Stimulated activated CD8-positive, alpha-beta memory T cell treated with anti-CD3 and anti-CD28 coated beads, Interleukin-4, amount 100 ng/mL, for 1 hour (primary cell): ENCODE data around the gene ATP13A1.
"Not testable (repeated sequence)": the region's sequence is repeated elsewhere in the genome, so short reads cannot be mapped to it uniquely, and the experiment has no call there.

Source experiments
- DNase-seq, 2 donors: peaks; one replicate each; pipeline ENCODE4 v3.0.0-alpha.2; 2020; ENCODE audit warnings: low read depth in 2 of 2, low spot score in 1 of 2

The ATP13A1 gene

GRCh38 chr19:19665420-19665948 is 2.0 kb upstream of the ATP13A1 start:
- not testable (repeated sequence) for DNase-seq

DNA sequence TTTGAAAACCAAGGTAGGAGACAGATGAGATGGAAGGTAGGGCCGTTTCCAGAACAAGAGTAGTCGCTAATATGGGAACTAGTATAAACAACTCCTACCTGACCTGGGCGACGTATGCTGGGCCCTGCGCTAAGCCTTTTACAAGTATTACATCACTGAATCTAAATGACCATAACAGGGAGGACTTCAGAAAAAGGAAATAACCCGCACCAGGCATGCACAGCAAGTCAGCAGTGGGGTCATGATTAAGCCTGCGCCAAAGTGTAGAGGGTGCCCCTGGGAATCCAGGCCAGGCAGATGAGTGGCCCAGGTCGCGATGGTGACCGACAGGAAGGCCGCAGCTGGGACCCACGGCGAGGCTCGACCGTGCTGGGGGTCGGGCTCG is 613 bp downstream of the ATP13A1 start:
- no peak for DNase-seq

DNA sequence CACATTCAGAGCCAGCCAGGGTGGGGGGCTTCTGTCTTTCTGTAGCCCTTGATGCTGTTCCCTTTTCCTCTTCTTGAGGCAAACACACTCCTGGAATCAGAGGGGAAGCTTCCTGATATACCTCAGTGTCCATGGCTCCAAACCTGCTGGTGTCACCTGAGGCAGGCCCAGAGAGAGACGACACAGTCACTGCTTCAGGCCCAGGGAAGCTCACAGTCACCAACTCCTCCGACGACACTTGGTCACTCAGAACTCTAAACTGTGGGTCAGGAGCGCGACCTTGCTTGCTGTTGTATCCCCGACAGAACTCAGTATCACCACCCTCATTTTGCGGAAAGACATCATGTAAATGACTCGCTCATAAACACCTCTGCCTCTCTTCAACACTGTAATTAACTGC is 1.1 kb downstream of the ATP13A1 start:
- DNase-seq = no peak

DNA sequence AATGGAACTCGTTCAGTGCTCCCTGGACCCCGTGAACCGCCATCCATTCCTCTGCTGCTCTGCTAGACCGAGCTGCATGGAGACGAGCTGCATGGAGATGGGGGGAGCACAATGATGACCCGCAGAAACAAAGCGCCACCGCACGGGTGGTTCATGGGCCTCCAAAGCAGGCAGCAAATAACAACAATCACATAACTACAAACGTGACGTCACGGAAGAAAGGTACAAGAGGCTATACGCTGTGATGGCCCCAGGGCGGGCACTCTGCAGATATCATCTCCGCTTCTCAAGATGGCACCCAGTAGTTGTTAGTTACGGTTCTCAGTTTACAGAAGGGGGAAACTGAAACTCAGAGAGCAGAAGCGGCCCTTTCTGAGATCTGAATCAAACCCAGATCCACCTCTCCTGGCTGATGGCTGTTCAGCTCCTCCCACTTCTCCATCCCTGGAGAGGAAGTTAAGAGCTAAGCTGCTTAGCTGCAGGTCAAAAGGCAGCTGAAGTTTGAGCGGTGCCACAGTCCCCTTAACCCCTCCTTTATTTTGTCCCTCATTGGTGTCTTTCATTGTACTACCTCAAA is 1.7 kb downstream of the ATP13A1 start:
- no peak for DNase-seq

GRCh38 chr19:19661141-19661674 is 2.3 kb downstream of the ATP13A1 start:
- DNase-seq = no peak

DNA sequence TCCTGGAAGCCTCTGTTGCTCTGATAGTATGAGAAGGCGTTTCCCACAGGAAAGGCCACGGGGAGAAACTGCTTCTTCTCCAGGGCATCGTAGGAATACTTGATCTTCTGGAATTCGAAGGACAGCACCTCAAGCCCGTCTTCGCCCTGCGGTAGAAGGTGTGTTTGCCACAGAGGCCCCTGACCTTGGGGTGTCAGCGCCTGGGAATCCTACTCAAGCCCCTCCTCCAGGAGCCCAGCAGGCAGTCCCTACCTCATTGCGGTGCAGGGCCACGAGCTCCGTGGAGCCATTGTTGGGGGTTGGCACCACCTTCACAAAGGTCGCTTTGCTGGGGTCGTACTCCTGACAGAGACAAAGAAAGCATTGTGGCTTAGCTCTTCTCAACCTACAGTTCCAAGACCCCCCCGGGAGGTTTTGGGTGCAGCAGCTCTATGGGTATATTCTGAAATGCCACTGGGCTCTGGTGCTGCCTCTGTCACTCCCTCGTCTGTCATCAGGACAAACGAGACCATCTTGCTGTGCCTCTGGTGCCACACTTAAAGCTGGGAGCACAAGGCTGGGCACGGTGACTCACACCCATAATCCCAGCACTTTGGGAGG is 3.7 kb downstream of the ATP13A1 start:
- DNase-seq = no peak

DNA sequence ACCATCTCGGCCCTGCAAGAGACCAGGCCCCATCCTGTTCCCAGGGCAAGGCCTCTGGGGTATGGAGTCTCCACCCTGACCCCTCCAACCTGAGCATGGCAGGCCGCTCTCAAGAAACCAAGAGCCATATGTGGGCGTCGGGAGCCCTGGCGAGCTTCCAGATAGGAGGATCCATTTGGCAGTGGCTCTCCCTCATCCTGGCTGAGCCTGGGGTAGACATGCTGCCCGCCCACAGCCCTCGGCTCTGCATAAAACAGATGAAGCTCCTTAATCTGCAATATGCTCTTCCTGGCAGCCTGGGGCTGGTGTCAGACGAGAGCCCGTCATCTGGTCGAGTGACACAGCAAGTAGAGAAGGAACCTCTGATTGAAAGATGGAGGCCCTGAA is 6.1 kb downstream of the ATP13A1 start:
- DNase-seq = no peak

- no peak for DNase-seq
Observed at GRCh38 chr19:19656451-19657396, 6.8 kb downstream of the ATP13A1 start.

GRCh38 chr19:19655641-19656343 is 7.7 kb downstream of the ATP13A1 start:
- DNase-seq = no peak

DNA sequence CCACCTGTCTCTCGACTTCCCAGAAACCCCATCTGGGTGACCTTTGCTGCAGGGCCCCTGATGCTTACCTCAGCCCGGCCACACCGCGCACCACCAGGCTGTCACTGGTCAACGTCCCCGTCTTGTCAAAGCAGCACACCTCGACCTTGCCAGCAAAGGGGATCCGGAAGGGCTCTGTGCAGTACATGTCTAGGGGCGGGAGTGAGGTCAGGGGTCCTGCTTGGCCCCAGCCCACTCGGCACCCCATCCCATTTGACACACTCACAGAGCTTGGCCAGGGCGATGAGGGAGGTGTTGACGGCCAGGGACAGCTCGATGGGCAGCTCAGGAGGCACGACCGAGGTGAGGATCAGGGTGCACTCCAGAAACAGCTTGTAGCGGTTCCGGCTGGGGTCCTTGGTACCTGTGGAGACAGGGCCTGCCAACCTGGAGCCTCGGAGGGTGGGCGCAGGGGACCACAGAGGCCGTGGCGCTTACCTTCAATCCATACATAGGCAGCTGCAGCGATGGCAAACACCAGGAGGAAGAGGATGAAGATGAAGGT is 8.4 kb downstream of the ATP13A1 start:
- DNase-seq = no peak

- DNase-seq = no peak
Observed at GRCh38 chr19:19654441-19654840, 9.0 kb downstream of the ATP13A1 start.

- DNase-seq = no peak
Observed at GRCh38 chr19:19653597-19654147, 9.8 kb downstream of the ATP13A1 start.

DNA sequence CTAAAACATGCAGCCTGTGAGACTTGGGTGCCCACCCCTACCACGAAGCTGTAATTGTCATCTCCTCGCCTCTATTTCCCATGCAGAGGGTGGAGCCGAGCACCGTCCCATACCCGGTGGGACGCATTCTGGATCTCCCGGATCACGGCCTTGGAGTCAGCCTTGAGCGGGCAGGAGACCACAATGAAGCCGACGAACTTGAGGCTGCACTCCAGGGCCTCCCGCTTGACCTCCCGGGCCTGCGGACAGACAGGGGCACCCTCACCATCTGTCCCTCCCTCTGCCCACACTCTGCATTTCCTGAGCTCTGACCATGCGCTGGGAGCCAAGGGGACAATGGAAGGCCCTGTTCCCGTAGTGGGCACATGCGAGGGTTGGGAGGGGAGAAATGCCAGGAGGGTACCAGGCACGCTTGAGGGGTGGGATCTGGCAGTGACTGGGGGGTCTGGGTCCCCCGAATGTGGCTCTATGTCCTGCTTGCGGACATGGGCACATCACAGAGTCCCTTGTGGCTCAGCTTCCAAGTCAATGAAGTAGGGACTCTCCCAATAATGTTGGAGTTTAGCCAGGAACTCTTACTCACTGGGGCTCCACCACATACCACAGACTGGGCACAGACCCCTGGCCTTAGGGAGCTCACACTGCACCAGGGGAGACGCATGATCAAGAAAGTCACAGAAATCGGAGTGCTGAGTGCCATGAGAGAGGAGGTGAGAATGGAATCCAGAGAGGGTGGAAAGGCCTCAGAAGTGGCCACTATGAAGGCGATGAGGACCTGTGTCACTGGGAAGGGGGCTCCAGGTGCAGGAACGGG is 10.8 kb downstream of the ATP13A1 start:
- no peak for DNase-seq

- no peak for DNase-seq
Observed at GRCh38 chr19:19651076-19651475, 12.4 kb downstream of the ATP13A1 start.

- no peak for DNase-seq
Observed at GRCh38 chr19:19650331-19650730, 13.1 kb downstream of the ATP13A1 start.

GRCh38 chr19:19649580-19649995 is 13.9 kb downstream of the ATP13A1 start:
- DNase-seq = no peak

GRCh38 chr19:19649155-19649554 is 14.3 kb downstream of the ATP13A1 start:
- DNase-seq = no peak

DNA sequence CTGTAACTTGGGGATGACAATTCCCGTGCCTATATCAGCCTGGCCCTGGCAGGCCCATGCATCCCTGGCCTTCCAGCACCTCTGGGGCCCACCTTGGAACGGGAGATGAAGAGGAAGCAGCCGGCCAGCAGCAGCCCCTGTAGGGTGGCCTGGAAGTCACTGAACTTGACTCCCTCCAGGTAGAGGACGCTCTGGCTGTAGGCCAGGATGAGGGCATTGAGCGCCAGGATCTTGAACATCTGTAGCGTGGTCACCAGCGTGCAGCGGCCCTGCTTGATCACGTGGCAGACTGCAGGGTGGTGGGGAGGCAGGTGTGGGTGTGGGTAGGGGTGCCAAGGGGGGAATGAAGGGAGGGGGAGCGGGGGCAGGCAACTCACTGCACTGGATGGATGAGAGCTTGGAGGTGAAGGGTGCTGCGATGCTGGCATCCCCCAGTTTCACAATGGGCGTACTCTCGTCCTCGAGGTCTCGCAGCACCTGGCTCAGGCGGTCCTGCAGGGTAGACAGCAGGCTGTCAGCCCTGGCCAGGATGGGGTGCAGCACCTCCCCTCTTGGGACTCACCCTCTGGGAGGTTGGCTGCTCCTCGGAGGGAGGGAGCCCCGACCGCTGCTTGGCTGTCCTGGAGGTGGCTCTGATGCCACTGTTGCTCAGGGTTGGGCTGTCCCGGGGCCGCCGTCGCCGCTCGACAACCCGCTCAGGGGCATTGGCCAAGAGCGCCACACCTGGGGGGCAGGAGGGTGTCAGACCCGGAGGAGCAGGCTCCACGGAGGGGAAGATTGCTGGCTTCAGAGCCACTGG is 16.2 kb downstream of the ATP13A1 start:
- no peak for DNase-seq
